Endometrial microvascular endothelial cells (primary cell): ENCODE measurements around the gene DISC1. TPM values are rescaled to one million over a fixed set of nuclear protein-coding genes. Genes with fewer than 3 reads are reported as not detected.
"Not testable (repeated sequence)": the region's sequence is repeated elsewhere in the genome, so short reads cannot be mapped to it uniquely, and the experiment has no call there.

Experiments used
- in situ Hi-C: cut with HindIII; loops from 2 replicates; pipeline ENCODE4 v1.10.0; 2017; ENCODE audit warnings: low sequenced_read_pairs, low pct_unique_long_range_greater_than_20kb; ENCODE audit errors: inconsistent ontology term
- total RNA-seq: library from RNA; depleted of rRNA; stranded (reverse); fragments of >200 nt; gene quantifications from one replicate; pipeline ENCODE4 v1.2.3, GENCODE V29; 2015; ENCODE audit errors: inconsistent ontology term

Gene DISC1
- total RNA-seq, 1 donor from 2014 or later, result 6.4 TPM

GRCh38 chr1:231663211-231663792 is 36.7 kb downstream of the DISC1 start:
- in situ Hi-C loops, result no loop called here

DNA sequence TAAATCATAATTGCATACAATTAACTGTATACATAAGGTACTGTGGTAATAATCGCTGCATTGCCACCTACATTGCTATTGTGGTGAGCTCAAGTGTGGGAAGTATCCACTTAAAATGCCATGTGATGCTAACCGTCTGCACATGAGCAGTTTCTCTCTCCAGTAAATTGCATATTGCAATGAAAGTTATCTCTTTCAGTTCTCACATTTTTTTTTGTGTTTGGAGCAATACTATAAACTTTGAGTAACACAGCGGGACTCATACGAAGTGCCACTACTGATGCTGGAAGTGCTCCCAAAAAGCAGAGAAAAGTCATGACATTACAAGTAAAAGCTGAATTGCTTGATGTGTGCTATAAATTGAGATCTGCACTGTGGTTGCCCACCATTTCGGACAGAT is 38.5 kb downstream of the DISC1 start:
- in situ Hi-C loops, result no loop called here

DNA sequence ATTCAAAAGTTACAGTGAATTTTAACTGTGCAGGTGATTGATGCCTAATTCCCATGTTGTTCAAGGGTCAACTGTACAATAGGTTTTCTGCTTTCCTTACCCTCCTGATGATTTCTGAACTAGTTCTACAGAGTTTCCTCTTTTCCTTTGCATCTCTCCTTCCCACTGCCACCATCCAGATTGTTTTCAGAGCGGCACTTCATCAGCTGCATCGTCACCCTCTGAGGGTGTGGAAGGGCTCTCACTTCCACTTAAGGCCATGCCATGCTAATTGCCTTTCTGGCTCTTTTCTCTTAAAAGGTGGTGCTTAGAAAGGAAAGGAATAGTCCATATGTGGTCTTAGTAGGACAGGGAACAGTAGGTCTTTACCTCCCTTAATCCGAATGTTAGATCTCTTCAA is 39.1 kb downstream of the DISC1 start:
- in situ Hi-C loops, result no loop called here

- in situ Hi-C loops, result no loop called here
These were observed 39.8 kb downstream of the DISC1 start for GRCh38 chr1:231666220-231666936.

GRCh38 chr1:231666937-231667608 is 40.5 kb downstream of the DISC1 start:
- in situ Hi-C loops, result no loop called here

GRCh38 chr1:231667896-231668506 is 41.4 kb downstream of the DISC1 start:
- in situ Hi-C loops, result no loop called here

DNA sequence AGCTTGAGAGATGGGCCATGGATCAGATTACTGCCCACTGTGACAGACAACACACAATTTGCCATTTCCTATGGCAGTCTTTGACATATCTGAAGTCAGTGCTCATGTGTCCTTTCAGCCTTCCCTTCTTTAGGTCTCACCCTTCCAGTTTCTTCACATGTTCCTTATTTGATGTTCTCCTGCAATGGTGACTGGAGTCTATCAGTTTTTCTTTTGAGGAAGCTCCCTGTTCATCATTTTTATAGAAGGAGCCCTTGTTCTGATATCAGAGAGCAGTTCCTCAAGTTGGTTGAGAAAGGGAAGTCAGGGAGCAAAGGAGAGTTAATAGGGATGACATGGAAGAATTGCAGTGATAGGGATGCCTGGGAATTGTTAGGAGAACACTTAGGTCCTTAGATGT is 42.2 kb downstream of the DISC1 start:
- in situ Hi-C loops, result no loop called here

DNA sequence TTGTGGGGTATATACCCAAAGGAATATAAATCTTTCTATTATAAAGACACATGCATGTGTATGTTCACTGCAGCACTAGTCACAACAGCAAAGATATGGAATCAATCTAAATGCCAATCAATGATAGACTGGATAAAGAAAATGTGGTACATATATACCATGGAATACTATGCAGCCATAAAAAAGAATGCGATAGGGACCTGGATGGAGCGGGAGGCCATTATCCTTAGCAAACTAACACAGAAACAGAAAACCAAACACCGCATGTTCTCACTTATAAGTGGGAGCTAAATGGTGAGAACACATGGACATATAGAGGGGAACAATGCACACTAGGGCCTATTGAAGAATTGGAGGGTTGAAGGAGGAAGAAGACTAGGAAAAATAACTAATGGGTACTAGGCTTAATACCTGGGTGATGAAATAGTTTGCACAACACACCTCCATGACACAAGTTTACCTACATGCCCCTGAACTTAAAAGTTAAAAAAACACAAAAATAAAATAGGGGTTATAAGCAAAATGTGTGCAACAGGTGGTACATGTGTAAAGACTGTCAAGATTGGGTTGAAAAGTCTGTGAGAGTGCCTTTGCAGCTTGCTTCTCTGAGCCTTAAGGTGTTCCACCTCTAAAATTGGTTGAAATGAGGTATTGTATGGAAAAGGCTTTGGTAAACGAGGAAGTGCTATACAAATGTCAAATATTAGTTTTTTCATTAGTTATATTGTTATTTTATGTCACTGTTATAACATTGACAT is 43.5 kb downstream of the DISC1 start:
- in situ Hi-C loops, result not testable (repeated sequence)

GRCh38 chr1:231670755-231671154 is 44.2 kb downstream of the DISC1 start:
- in situ Hi-C loops, result no loop called here

GRCh38 chr1:231674575-231674974 is 48.0 kb downstream of the DISC1 start:
- in situ Hi-C loops, result no loop called here

GRCh38 chr1:231676487-231676886 is 49.9 kb downstream of the DISC1 start:
- in situ Hi-C loops, result no loop called here

DNA sequence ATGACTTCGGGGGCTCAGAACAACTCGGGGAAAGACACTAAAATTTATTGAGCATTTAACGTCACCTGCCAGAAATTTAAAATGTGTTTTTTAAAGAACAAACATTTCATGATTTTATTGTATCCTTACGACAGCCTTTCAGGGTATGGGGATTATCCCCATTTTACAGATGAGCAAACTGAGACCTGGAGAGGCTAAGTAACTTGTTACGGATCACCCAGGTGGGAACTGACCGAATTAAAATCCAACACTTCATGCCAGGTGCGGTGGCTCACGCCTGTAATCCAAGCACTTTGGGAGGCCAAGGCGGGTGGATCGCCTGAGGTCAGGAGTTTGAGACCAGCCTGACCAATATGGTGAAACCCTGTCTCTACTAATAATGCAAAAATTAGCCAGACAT is 50.9 kb downstream of the DISC1 start:
- in situ Hi-C loops, result no loop called here

DNA sequence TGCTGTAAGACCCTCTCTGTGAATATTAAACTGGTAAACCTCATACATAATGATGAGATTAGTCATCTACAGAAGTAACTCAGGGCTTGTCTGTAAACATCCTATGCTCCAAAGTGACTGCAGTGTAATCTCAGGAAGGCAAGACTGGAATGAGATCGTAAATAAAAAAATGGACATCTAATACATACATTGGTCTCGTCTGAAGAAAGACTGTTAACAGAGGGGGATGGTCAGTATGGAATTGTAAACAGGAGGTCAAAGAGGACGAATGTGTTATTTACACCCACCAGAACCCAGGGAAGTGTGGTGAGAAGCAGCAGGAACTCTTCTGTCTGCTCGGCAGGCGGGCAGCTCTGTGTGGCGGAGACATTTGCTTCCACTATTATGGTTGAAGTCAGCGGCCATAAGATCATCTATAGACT is 51.4 kb downstream of the DISC1 start:
- in situ Hi-C loops, result no loop called here

GRCh38 chr1:231679109-231679508 is 52.5 kb downstream of the DISC1 start:
- in situ Hi-C loops, result no loop called here

DNA sequence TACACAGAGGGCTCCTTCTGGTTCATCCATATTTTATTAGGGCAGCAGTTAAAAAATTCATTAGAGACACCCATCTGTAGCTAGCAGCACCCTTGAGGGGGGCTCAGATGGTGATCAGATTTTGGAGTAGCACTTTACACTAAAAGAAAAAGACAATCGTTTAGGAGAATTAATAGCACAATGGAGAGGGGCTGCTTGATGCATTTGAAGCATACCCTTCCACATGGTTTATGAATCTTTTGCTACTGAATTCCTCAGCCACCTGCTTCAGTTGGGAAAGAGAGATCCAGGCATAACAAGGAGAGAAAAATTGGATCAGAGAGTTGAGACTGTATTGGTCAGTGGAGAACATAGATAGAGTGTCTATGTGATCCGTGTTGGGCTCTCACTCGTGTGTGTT is 54.4 kb downstream of the DISC1 start:
- in situ Hi-C loops, result no loop called here

GRCh38 chr1:231682779-231683178 is 56.2 kb downstream of the DISC1 start:
- in situ Hi-C loops, result no loop called here

DNA sequence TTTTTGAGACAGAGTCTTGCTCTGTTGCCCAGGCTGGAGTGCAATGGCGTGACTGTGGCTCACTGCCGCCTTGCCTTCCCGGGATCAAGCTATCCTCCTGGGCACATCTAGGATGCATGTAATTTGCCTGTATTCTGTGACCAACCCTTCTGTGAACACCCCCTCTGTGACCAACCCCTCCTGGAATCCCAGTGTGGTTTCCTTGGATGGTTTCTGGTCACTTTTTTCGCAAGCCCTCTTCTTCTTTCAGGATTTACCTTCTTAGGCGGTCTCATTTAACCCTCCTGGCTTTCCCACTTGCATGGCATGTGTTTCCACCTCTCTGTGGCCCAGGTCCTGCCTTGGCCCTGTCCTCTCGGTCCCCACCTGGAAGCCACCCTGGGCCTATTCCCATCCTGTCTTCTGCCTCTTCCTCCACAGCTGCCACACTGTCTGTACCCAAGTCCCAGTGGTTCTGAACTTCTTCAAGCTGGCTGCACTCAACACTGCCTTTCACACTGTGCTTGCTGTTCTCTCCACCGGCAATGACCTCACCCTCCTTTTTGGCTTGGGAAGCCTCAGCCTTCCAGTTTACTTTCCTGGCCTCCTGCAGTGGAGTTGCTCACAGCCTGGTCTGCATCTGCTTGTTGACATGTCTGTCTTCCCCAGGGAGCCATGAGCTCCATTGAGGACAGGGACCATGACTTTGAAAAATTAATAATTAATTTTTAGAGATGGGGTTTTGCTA is 57.0 kb downstream of the DISC1 start:
- in situ Hi-C loops, result no loop called here

GRCh38 chr1:231684356-231685244 is 58.0 kb downstream of the DISC1 start:
- in situ Hi-C loops, result no loop called here
